Smooth muscle cell (in vitro differentiated cells): ENCODE measurements around the gene ABHD10. TPM values are rescaled to one million over a fixed set of nuclear protein-coding genes. Genes with fewer than 3 reads are reported as not detected.

Experiments
- DNase-seq: peaks from one replicate; lab custom pipeline; 2025; ENCODE audit not compliant: unreplicated experiment; lab: John Stamatoyannopoulos, UW
- H2AFZ ChIP-seq: fragments of 200-600 bp; sonication (generic); 2 replicates; pipeline ENCODE4 v1.6.0; 2016; ENCODE audit warnings: antibody characterized with exemption, low read depth, mild to moderate bottlenecking
- H3F3A ChIP-seq: fragments of 200-600 bp; sonication (generic); 2 replicates; pipeline ENCODE4 v1.6.0; 2017; ENCODE audit warnings: antibody characterized with exemption, low read depth
- H3K27ac ChIP-seq: fragments of 200-600 bp; sonication (generic); 2 replicates; pipeline ENCODE4 v1.5.1; 2016; ENCODE audit warnings: low read depth, mild to moderate bottlenecking
- H3K27me3 ChIP-seq: fragments of 200-600 bp; sonication (generic); 2 replicates; pipeline ENCODE4 v1.6.1; 2016; ENCODE audit warnings: low read depth, mild to moderate bottlenecking
- H3K36me3 ChIP-seq: fragments of 200-600 bp; sonication (generic); 2 replicates; pipeline ENCODE4 v1.5.1; 2016; ENCODE audit warnings: low read depth
- H3K4me1 ChIP-seq: fragments of 200-600 bp; sonication (generic); 2 replicates; pipeline ENCODE4 v1.5.1; 2016; ENCODE audit warnings: low read depth
- H3K4me2 ChIP-seq: fragments of 200-600 bp; sonication (generic); 2 replicates; pipeline ENCODE4 v1.6.0; 2016; ENCODE audit warnings: mild to moderate bottlenecking
- H3K4me3 ChIP-seq: fragments of 200-600 bp; sonication (generic); 2 replicates; pipeline ENCODE4 v1.5.1; 2016; ENCODE audit warnings: mild to moderate bottlenecking
- H3K79me2 ChIP-seq: fragments of 200-600 bp; sonication (generic); 2 replicates; pipeline ENCODE4 v1.6.0; 2016; ENCODE audit warnings: low read depth, mild to moderate bottlenecking
- H3K9ac ChIP-seq: fragments of 200-600 bp; sonication (generic); 2 replicates; pipeline ENCODE4 v1.6.0; 2016; ENCODE audit warnings: low read depth
- H3K9me3 ChIP-seq: fragments of 200-600 bp; sonication (generic); replicated peaks from 2 replicates; pipeline ENCODE4 v1.5.1; 2016; ENCODE audit warnings: low read depth
- H4K20me1 ChIP-seq: fragments of 200-600 bp; sonication (generic); 2 replicates; pipeline ENCODE4 v1.6.0; 2016; ENCODE audit warnings: low read depth
- WGBS: methylation state at CpG from one replicate; pipeline ENCODE4 v1.1.7; 2016; ENCODE audit warnings: low lambda C conversion rate; 5-methylcytosine and 5-hydroxymethylcytosine counted together
- polyA plus RNA-seq: library from polyadenylated mRNA; unstranded; fragments of >200 nt; fragmentation: Nextera tagmentation; extraction: Ambion mirVana; gene quantifications from 2 replicates; pipeline ENCODE4 v1.2.1, GENCODE V29; 2016
- total RNA-seq: library from RNA; depleted of rRNA; stranded (reverse); fragments of >200 nt; gene quantifications from 2 replicates; pipeline ENCODE4 v1.2.3, GENCODE V29; 2014
- TF ChIP-seq, protein P1 (sequence below): fragments of 200-600 bp; sonication (generic); IDR thresholded peaks from 2 replicates; pipeline ENCODE4 v1.5.1; 2017; ENCODE audit warnings: borderline replicate concordance, mild to moderate bottlenecking, antibody characterized with exemption; ENCODE audit not compliant: insufficient read depth, poor library complexity, severe bottlenecking

The ABHD10 gene
- total and polyA plus RNA-seq, 2 experiments from 2014 or later: 44.1 to 44.9 TPM

DNA sequence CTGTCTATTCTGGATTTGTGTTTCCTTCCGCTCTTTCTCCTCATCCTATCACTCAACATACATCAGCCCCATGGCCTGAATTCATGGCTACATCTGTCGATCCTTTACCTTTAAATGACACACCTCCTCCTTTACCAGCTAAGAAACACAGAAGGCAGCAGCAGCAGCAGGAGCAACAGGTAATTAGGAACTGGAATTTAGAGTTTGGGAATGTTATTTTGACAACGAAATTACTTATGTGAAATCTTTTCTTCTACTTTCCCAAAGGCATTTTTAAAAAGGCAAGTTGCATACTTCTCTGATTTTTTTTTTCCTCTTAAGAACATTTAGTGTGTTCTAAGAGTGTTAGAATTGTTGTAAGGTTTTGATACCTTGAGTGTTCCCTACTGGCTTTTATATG lies 29.1 kb upstream of the ABHD10 start:
- H3F3A ChIP-seq: no peaks in the 10 kb centered on the region
- TF ChIP-seq, protein P1, sequence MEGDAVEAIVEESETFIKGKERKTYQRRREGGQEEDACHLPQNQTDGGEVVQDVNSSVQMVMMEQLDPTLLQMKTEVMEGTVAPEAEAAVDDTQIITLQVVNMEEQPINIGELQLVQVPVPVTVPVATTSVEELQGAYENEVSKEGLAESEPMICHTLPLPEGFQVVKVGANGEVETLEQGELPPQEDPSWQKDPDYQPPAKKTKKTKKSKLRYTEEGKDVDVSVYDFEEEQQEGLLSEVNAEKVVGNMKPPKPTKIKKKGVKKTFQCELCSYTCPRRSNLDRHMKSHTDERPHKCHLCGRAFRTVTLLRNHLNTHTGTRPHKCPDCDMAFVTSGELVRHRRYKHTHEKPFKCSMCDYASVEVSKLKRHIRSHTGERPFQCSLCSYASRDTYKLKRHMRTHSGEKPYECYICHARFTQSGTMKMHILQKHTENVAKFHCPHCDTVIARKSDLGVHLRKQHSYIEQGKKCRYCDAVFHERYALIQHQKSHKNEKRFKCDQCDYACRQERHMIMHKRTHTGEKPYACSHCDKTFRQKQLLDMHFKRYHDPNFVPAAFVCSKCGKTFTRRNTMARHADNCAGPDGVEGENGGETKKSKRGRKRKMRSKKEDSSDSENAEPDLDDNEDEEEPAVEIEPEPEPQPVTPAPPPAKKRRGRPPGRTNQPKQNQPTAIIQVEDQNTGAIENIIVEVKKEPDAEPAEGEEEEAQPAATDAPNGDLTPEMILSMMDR: no peak
- no peaks in the 10 kb centered on the region for H3K27me3 ChIP-seq
- no peaks in the 10 kb centered on the region for H3K9me3 ChIP-seq
- H3K9ac ChIP-seq: no peak overlapping the region
- no peak overlapping the region for H3K27ac ChIP-seq
- H4K20me1 ChIP-seq: no peaks in the 10 kb centered on the region
- H3K36me3 ChIP-seq: peaks cover 18% of the 10 kb centered on the region
- H3K4me1 ChIP-seq: peaks cover 4% of the 10 kb centered on the region
- WGBS: 92% methylated on average over 3 of the region's 3 CpGs
- no peak overlapping the region for H3K4me2 ChIP-seq
- no peak overlapping the region for H2AFZ ChIP-seq
- DNase-seq: no peak
- H3K4me3 ChIP-seq: no peak overlapping the region
- H3K79me2 ChIP-seq: peaks cover 3% of the 10 kb centered on the region

DNA sequence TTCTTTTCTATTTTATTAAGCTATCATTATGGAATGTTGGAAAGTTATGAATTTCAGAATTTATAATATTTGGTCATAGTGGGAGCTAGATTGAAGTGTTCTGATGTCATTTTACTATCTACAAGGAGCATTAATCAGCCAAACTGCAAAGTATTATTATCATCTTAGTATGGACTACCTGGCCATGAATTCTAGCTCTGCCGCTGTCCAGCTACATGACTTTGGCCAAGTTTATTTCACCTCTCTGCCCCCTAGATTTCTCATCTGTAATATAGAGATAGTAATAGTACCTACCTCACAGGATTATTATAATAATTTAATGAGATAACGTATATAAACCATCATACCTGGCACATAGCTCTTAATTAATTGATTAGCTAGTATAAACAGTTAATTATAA lies 27.8 kb upstream of the ABHD10 start:
- H3K79me2 ChIP-seq: peaks cover 3% of the 10 kb centered on the region
- no peak for DNase-seq
- H3K27me3 ChIP-seq: no peaks in the 10 kb centered on the region
- no peak overlapping the region for H3K4me3 ChIP-seq
- WGBS: 96% methylated on average over 2 of the region's 2 CpGs
- no peaks in the 10 kb centered on the region for H4K20me1 ChIP-seq
- H2AFZ ChIP-seq: no peak overlapping the region
- peaks cover 12% of the 10 kb centered on the region for H3K36me3 ChIP-seq
- H3K9me3 ChIP-seq: no peaks in the 10 kb centered on the region
- TF ChIP-seq, protein P1: no peak
- no peak overlapping the region for H3K4me2 ChIP-seq
- H3K9ac ChIP-seq: no peak overlapping the region
- H3F3A ChIP-seq: no peaks in the 10 kb centered on the region
- H3K27ac ChIP-seq: no peak overlapping the region
- peaks cover 4% of the 10 kb centered on the region for H3K4me1 ChIP-seq

DNA sequence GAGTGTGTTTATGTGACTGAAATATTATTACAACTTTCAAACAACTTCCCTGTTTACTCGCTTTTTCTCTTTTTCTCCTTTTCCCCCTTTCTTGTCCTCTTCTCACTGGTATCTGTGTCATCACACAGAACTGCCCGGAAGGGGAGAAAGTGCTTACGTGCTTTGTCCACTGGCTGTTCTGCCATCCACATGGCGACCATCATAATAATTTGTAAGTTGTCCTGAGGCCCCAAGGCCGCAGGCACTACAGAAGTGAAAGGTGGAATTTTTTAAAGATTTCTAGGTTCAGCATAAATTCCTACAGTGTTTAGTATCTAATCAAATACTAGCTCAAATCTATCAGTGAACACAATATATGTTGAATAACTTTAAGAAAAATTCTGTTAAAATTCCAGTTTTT lies 26.7 kb upstream of the ABHD10 start:
- no peak overlapping the region for H3K27ac ChIP-seq
- H3K36me3 ChIP-seq: peaks cover 8% of the 10 kb centered on the region
- TF ChIP-seq, protein P1: no peak
- H3K79me2 ChIP-seq: peaks cover 3% of the 10 kb centered on the region
- no peak overlapping the region for H3K9ac ChIP-seq
- no peak overlapping the region for H3K4me3 ChIP-seq
- H3K4me1 ChIP-seq: peaks cover 14% of the 10 kb centered on the region
- H3K27me3 ChIP-seq: no peaks in the 10 kb centered on the region
- H4K20me1 ChIP-seq: no peaks in the 10 kb centered on the region
- 94% methylated on average over 5 of the region's 5 CpGs for WGBS
- H3F3A ChIP-seq: no peaks in the 10 kb centered on the region
- DNase-seq: no peak
- no peak overlapping the region for H3K4me2 ChIP-seq
- no peaks in the 10 kb centered on the region for H3K9me3 ChIP-seq
- no peak overlapping the region for H2AFZ ChIP-seq

DNA sequence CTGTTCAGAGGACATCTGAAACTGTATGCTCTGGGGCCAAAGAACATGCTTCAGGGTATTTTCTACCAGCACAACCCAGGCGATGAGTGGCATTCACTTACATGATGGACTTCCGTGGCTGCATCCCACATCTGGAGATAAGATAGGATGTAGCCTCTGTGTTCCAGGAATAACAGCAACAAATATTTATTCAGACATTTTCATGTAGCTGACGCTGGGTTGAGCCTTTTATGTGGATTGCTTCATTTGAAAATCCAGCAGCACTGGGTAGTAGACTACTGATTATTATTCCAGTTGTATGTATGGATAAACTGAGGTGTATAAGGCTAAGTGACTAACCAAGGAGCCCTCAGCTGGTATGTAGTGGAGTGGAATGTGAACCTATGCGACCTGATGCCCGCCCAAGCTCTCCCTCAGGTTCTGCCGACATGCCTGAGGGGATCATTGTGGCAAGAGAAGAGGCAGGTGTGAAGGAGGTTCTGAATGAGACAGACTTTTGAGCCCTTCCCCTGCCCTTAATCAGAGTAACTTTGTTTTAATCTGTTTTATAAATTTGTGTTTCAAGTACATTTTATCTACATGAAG lies 25.9 kb upstream of the ABHD10 start:
- 71% methylated on average over 6 of the region's 6 CpGs for WGBS
- no peak overlapping the region for H3K27ac ChIP-seq
- peaks cover 3% of the 10 kb centered on the region for H3K79me2 ChIP-seq
- H3K9me3 ChIP-seq: no peaks in the 10 kb centered on the region
- TF ChIP-seq, protein P1: no peak
- DNase-seq: no peak
- no peaks in the 10 kb centered on the region for H4K20me1 ChIP-seq
- H3K9ac ChIP-seq: no peak overlapping the region
- no peaks in the 10 kb centered on the region for H3K27me3 ChIP-seq
- H2AFZ ChIP-seq: no peak overlapping the region
- no peak overlapping the region for H3K4me2 ChIP-seq
- H3K4me3 ChIP-seq: no peak overlapping the region
- no peaks in the 10 kb centered on the region for H3F3A ChIP-seq
- peaks cover 23% of the 10 kb centered on the region for H3K4me1 ChIP-seq
- peaks cover 8% of the 10 kb centered on the region for H3K36me3 ChIP-seq
